Measurements from ENCODE around the gene SPATA7.
"Not testable (repeated sequence)": the region's sequence is repeated elsewhere in the genome, so short reads cannot be mapped to it uniquely, and the experiment has no call there.

The SPATA7 gene, protein sequence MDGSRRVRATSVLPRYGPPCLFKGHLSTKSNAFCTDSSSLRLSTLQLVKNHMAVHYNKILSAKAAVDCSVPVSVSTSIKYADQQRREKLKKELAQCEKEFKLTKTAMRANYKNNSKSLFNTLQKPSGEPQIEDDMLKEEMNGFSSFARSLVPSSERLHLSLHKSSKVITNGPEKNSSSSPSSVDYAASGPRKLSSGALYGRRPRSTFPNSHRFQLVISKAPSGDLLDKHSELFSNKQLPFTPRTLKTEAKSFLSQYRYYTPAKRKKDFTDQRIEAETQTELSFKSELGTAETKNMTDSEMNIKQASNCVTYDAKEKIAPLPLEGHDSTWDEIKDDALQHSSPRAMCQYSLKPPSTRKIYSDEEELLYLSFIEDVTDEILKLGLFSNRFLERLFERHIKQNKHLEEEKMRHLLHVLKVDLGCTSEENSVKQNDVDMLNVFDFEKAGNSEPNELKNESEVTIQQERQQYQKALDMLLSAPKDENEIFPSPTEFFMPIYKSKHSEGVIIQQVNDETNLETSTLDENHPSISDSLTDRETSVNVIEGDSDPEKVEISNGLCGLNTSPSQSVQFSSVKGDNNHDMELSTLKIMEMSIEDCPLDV

GRCh38 chr14:88385212-88386101 is at the start of gene SPATA7:
TSS of gene SPATA7 (plus strand) at chr14:88385657. CDS start at chr14:88385819, 162 bp downstream.
- DNase-seq (ENCODE audit: low read depth, low spot score) = peak; percentile 56

DNA sequence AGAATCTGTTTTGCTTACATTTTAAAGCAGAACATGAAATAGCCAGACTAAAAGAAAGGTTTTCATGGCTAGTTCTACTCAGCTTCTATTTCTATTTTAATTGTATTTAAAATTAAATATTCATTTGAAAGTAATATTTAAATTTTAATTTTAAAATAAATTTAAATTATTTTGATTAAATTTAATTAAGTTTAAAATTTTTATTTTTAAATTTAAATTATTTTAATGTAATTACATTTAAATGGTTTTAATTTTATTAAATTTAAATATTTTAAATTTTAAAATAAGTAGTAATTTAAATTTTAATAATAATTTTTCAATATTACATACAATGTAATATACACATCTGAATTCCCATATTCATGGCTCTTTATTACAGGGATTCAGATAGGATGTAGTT is 45.1 kb upstream of the SPATA7 start:
- no peak for DNase-seq (ENCODE audit: low read depth, low spot score)

DNA sequence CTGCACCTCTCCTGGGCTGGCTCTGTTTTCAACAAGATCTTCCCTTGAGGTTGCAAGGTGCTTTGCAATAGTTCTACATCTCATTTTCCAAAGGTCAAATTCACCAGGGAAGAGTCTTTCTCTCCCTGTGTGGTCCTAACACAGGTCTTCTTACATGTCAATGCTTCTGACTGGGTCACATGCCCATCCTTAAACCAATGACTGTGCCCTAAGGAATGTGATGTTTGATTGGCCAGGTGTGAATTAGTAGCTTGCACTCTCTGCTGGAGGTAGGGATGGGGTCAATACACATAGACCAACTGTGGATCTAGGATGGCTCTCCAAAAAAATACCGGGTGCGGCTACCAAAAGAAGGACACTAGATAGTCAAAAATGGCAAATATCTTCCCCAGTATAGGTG is 42.5 kb upstream of the SPATA7 start:
- DNase-seq (ENCODE audit: low read depth, low spot score) = no peak

DNA sequence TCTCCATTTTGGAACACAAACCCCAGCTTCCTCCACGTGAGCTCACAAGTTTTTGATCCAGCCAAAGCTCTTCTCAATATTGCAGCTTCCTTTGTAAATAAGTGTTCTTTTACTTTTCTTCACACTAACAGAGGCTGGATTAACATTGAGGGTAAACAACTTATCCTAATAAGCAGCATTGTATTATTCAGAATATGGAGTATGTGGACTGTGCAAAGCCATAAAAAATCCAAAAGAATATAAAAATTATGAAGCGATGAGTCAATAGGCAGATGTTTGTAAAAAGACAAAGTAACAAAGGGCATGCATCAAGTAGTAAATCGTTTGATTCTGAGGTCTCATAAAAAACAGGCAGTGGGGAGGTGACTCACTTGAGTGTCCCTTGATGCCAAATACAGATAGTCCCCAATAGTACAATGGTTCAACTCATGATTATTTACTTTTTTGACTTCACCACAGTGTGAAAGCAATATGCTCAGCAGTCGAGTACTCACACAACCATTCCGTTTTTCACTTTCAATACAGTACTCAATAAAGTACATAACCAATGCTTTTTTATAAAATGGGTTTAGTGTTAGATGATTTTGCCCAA is 39.3 kb upstream of the SPATA7 start:
- no peak for DNase-seq (ENCODE audit: low read depth, low spot score)

GRCh38 chr14:88348546-88348945 is 36.9 kb upstream of the SPATA7 start:
- DNase-seq (ENCODE audit: low read depth, low spot score) = no peak

GRCh38 chr14:88351966-88352691 is 33.3 kb upstream of the SPATA7 start:
- no peak for DNase-seq (ENCODE audit: low read depth, low spot score)

DNA sequence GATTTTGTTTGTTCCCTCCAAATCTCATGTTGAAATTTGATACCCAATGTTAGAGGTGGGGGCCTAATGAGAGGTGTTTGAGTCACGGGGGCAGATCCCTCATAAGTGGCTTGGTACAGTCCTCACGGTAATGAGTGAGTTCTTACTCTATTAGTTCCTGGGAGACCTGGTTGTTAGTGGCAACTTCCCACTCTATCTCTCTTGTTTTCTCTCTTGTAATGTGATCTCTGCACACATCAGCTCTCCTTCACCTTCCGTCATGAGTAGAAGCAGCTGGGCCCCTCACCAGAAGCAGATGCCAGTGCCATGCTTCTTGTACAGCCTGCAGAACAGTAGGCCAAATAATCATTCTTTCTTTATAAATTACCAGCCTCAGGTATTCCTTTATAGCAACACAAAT is 32.8 kb upstream of the SPATA7 start:
- DNase-seq (ENCODE audit: low read depth, low spot score) = no peak

- DNase-seq (ENCODE audit: low read depth, low spot score) = no peak
Measured at GRCh38 chr14:88354358-88354757, 31.1 kb upstream of the SPATA7 start.

- no peak for DNase-seq (ENCODE audit: low read depth, low spot score)
Measured at GRCh38 chr14:88359500-88359899, 26.0 kb upstream of the SPATA7 start.

GRCh38 chr14:88363644-88364043 is 21.8 kb upstream of the SPATA7 start:
- DNase-seq (ENCODE audit: low read depth, low spot score) = no peak

DNA sequence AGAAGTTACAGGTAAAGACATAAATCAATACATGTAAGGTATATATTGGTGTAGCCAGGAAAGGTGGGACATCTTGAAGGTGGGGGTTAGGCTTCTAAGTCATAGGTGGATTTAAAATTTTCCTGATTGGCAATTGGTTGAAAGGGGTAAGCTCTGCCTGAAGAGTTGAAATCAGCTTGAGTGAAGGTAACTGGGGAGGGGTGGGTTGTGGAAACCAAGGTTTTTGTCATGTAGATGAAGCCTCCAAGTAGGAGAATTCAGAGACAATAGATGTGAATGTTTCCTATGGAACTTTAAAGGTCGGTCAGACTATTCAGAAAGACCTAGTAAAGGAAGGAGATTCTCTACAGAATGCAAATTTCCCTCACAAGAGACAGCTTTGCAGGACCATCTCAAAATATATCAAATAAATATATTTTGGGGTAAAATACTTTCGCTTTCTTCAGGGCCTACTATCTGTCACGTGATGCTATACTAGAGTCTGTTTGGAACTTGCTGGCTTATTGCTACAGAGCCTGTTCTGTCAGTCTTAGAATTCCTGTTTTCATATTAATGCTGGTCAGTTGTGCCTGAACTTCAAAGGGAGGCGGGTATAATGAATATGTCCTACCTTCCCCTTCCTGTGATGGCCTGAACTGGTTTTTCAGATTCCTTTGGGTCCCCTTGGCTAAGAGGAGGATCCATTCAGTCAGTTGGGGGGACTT is 20.6 kb upstream of the SPATA7 start:
- no peak for DNase-seq (ENCODE audit: low read depth, low spot score)

DNA sequence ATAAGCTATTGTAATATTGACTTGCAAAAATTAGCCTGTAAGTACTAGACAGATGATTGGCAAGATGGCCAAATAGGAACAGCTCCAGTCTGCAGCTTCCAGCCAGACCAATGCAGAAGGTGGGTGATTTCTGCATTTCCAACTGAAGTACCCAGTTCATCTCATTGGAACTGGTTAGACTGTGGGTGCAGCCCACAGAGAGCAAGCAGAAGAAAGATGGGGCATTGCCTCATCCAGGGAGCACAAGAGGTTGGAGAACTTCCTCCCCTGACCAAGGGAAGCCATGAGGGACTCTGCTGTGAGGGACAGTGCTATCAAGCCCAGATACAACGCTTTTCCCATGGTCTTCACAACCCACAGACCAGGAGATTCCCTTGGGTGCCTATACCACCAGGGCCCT is 16.0 kb upstream of the SPATA7 start:
- DNase-seq (ENCODE audit: low read depth, low spot score) = no peak

GRCh38 chr14:88379706-88380343 is 5.6 kb upstream of the SPATA7 start:
- DNase-seq (ENCODE audit: low read depth, low spot score) = no peak

DNA sequence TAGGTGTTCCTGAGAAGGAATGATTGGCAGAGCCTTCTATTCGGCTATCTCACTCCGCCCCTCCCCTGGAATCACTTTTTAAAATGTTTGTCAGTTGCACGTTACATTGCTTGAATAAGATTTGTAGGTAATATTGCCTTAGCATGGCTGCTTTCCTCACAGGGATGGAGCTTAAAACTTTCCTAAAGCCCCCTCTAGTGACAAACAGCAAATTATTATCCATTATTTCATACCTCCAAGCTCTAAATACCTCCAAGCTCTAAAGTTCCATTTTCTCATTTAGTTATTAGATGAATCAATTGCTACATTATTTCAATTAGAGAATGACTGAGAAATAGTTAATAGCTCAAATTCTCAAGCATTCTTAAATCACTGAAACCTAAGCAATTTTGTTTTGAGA is 5.1 kb upstream of the SPATA7 start:
- DNase-seq (ENCODE audit: low read depth, low spot score) = no peak

- not testable (repeated sequence) for DNase-seq (ENCODE audit: low read depth, low spot score)
Measured at GRCh38 chr14:88381634-88382033, 3.8 kb upstream of the SPATA7 start.

GRCh38 chr14:88384718-88385117 is 739 bp upstream of the SPATA7 start:
- no peak for DNase-seq (ENCODE audit: low read depth, low spot score)

- DNase-seq (ENCODE audit: low read depth, low spot score) = no peak
Measured at GRCh38 chr14:88386256-88386794, 868 bp downstream of the SPATA7 start.

- no peak for DNase-seq (ENCODE audit: low read depth, low spot score)
Measured at GRCh38 chr14:88388741-88389282, 3.4 kb downstream of the SPATA7 start.

- DNase-seq (ENCODE audit: low read depth, low spot score) = no peak
Measured at GRCh38 chr14:88392609-88393008, 7.2 kb downstream of the SPATA7 start.

- no peak for DNase-seq (ENCODE audit: low read depth, low spot score)
Measured at GRCh38 chr14:88411039-88411438, 25.6 kb downstream of the SPATA7 start.
